Stomach (tissue), 4 donors: ENCODE measurements around the gene LRFN4.

ENCODE experiments used
- EP300 ChIP-seq: sonication (generic); formaldehyde crosslinking; IDR thresholded peaks from one replicate; pipeline ENCODE4 v1.6.1; 2017; ENCODE audit warnings: antibody characterized with exemption
- POLR2AphosphoS5 ChIP-seq, 3 donors: sonication (generic); formaldehyde crosslinking; IDR thresholded peaks; one replicate each; pipeline ENCODE4 v1.6.1; 2016; ENCODE audit warnings: antibody characterized with exemption in 3 of 3
- TF ChIP-seq, protein P1 (sequence below), 7 experiments: fragments of 450-650 bp in 4 of 7; fragments of 200-600 bp in 3 of 7; sonication (generic) in 3 of 7; IDR thresholded peaks; one replicate each; pipeline ENCODE4 v1.5.1; 2016 to 2019; ENCODE audit warnings: antibody characterized with exemption in 7 of 7, control low read depth in 2 of 7, mild to moderate bottlenecking in 1 of 7

DNA sequence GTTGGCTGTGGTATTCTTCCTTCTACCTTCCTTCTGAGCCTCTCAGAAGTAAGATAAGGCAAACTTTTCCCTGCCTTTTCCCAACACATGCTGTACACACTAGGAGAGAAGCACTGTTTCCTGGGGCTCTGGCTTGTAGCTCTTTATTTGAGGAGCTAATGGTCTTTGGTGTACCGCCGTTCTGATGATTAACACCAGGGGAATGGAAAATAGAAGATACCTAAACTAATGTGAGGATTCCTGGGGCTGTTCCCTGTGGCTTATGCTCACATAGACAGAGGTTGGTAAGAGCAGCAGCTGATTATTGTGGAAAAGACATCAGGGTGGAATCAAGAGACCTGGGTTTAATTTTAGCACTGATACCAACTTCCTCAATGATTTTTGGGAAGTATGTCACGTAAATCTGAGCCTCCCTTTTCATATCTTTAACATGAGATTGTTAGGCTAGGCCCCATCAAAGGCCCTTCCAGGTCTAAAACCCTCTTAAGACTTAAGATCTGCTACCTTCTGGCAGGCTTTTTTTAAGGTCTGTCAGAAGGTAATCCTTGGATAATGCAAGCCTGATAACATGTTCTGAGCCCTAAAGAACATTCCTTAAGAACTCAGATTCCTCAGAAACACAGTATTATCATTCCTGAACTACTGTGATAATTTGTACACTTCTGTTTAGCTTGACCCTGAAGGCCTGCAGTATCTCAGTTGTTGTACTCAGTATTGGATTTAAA lies 38.5 kb upstream of the LRFN4 start:
- TF ChIP-seq, protein P1, sequence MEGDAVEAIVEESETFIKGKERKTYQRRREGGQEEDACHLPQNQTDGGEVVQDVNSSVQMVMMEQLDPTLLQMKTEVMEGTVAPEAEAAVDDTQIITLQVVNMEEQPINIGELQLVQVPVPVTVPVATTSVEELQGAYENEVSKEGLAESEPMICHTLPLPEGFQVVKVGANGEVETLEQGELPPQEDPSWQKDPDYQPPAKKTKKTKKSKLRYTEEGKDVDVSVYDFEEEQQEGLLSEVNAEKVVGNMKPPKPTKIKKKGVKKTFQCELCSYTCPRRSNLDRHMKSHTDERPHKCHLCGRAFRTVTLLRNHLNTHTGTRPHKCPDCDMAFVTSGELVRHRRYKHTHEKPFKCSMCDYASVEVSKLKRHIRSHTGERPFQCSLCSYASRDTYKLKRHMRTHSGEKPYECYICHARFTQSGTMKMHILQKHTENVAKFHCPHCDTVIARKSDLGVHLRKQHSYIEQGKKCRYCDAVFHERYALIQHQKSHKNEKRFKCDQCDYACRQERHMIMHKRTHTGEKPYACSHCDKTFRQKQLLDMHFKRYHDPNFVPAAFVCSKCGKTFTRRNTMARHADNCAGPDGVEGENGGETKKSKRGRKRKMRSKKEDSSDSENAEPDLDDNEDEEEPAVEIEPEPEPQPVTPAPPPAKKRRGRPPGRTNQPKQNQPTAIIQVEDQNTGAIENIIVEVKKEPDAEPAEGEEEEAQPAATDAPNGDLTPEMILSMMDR (IDR thresholded peaks at IDR 0.05): no peak
- no peak for TF ChIP-seq POLR2AphosphoS5 (IDR thresholded peaks at IDR 0.05)
- no peak for TF ChIP-seq EP300
